Measurements from ENCODE around the gene RAB24.

RAB24 gene

GRCh38 chr5:177332896-177333260 is 29.4 kb upstream of the RAB24 start:
- no peak for DNase-seq

- DNase-seq = no peak
Measured at GRCh38 chr5:177332031-177332895, 28.7 kb upstream of the RAB24 start.

GRCh38 chr5:177330991-177331842 is 27.7 kb upstream of the RAB24 start:
- DNase-seq = no peak

GRCh38 chr5:177329883-177330282 is 26.4 kb upstream of the RAB24 start:
- no peak for DNase-seq

GRCh38 chr5:177328545-177329231 is 25.2 kb upstream of the RAB24 start:
- no peak for DNase-seq

GRCh38 chr5:177327539-177328522 is 24.3 kb upstream of the RAB24 start:
- no peak for DNase-seq

- DNase-seq = no peak
Measured at GRCh38 chr5:177325868-177326381, 22.4 kb upstream of the RAB24 start.

GRCh38 chr5:177320879-177321278 is 17.4 kb upstream of the RAB24 start:
- no peak for DNase-seq

- DNase-seq = peak; percentile 32
Measured at GRCh38 chr5:177319913-177320588, 16.5 kb upstream of the RAB24 start.

- peak; percentile 73 for DNase-seq
Measured at GRCh38 chr5:177317959-177318377, 14.4 kb upstream of the RAB24 start.

- DNase-seq = no peak
Measured at GRCh38 chr5:177316005-177316404, 12.5 kb upstream of the RAB24 start.

GRCh38 chr5:177315411-177315810 is 11.9 kb upstream of the RAB24 start:
- DNase-seq = no peak

- DNase-seq = no peak
Measured at GRCh38 chr5:177314376-177315342, 11.1 kb upstream of the RAB24 start.

- no peak for DNase-seq
Measured at GRCh38 chr5:177313561-177314259, 10.2 kb upstream of the RAB24 start.

- DNase-seq = peak; percentile 62
Measured at GRCh38 chr5:177312649-177313181, 9.2 kb upstream of the RAB24 start.

GRCh38 chr5:177311723-177312648 is 8.5 kb upstream of the RAB24 start, which contains the start of gene MXD3:
Gene MXD3 (minus strand): TSS chr5:177311898. CDS start chr5:177311830, 68 bp downstream.
- peak; percentile 98 for DNase-seq

- no peak for DNase-seq
Measured at GRCh38 chr5:177311392-177311722, 7.8 kb upstream of the RAB24 start.
